GM12801 (cell line): ENCODE measurements around the gene MPRIP.

ENCODE experiments used
- TF ChIP-seq, protein P1 (sequence below): IDR thresholded peaks from one replicate; pipeline ENCODE4 v1.5.1; 2011; ENCODE audit warnings: control low read depth; ENCODE audit not compliant: insufficient read length; ENCODE audit errors: extremely low read depth

Gene MPRIP

GRCh38 chr17:17152385-17152784, 110.1 kb downstream of the MPRIP start:
- TF ChIP-seq, protein P1, sequence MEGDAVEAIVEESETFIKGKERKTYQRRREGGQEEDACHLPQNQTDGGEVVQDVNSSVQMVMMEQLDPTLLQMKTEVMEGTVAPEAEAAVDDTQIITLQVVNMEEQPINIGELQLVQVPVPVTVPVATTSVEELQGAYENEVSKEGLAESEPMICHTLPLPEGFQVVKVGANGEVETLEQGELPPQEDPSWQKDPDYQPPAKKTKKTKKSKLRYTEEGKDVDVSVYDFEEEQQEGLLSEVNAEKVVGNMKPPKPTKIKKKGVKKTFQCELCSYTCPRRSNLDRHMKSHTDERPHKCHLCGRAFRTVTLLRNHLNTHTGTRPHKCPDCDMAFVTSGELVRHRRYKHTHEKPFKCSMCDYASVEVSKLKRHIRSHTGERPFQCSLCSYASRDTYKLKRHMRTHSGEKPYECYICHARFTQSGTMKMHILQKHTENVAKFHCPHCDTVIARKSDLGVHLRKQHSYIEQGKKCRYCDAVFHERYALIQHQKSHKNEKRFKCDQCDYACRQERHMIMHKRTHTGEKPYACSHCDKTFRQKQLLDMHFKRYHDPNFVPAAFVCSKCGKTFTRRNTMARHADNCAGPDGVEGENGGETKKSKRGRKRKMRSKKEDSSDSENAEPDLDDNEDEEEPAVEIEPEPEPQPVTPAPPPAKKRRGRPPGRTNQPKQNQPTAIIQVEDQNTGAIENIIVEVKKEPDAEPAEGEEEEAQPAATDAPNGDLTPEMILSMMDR = no peak

GRCh38 chr17:17153071-17153470, 110.8 kb downstream of the MPRIP start:
- TF ChIP-seq, protein P1 = no peak

- TF ChIP-seq, protein P1 = no peak
These were observed 111.5 kb downstream of the MPRIP start for GRCh38 chr17:17153709-17154108.

DNA sequence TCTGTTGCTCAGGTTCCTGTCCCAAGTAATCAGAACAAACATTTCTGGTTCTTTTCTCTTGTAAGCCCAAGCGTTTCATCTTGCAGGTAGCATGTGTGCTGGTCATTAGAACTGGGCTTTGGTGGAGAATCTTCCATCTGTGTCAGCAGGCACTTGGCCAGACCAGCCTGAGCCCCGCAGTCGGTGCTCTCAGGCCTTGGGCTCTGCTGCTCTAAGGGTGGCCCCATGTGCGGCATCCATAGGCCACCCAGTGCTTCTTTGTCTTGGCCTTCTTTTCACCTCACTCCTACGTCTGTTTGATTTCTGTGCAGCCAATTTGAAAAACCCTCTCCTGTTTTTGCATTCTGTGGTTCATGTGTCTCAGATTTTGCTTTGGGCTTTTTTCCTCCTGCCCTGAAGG, 112.3 kb downstream of the MPRIP start:
- TF ChIP-seq, protein P1 = no peak

- TF ChIP-seq, protein P1 = no peak
These were observed 112.7 kb downstream of the MPRIP start for GRCh38 chr17:17154981-17155380.

- TF ChIP-seq, protein P1 = no peak
These were observed 113.3 kb downstream of the MPRIP start for GRCh38 chr17:17155568-17155967.

- TF ChIP-seq, protein P1 = no peak
These were observed 113.8 kb downstream of the MPRIP start for GRCh38 chr17:17156107-17156506.

- TF ChIP-seq, protein P1 = no peak
These were observed 114.3 kb downstream of the MPRIP start for GRCh38 chr17:17156511-17156910.
